Stimulated activated CD8-positive, alpha-beta memory T cell treated with anti-CD3 and anti-CD28 coated beads, Interleukin-15, amount 100 ng/mL, for 4 hours (primary cell): ENCODE results near the gene PDGFB.
A peak's percentile ranks its signal among the peaks of the same experiment; 100 is the strongest.

ENCODE experiments used
- DNase-seq, 2 donors: peaks; one replicate each; pipeline ENCODE4 v3.0.0-alpha.2; 2020; ENCODE audit warnings: low read depth in 2 of 2

The PDGFB gene

GRCh38 chr22:39176143-39176713 is 68.6 kb downstream of the PDGFB start:
- DNase-seq = no peak

DNA sequence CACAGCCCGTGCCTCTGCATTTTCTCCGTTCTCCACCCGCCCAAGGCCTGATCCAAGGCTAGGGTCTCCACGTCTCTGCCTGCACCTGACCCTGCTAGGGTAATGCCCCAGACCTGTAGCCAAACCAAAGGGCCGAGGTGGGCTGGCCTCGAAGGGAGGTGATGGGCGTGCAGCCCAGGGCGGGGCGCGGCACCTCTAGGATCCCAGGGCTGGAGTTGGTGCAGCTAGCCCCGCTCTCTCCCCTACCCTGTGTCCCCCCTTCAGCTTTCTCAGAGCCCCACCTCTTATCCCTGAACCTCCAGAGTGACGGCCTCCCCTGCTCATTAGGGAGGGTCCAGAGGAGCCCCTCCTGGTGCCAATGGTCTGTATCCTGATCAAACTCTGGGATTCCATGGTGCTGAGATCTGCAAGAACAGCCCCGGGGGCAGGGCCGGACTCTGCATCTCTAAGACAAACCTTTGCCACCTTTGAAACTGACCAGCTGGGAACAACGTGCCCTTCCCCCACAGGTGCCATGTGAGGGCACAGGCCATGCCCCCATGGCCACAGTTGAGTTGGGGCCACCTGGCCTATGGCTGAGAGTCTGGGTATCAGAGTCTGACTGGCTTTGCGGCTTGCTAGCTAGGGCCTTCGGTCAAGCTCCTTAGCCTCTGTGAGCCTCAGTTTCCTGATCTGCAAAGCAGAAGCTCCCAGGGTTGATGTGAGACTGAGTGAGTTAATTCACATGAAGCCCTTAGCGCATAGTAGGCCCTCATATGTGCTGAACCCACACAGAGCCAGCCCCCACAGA is 69.2 kb downstream of the PDGFB start:
- DNase-seq = no peak

DNA sequence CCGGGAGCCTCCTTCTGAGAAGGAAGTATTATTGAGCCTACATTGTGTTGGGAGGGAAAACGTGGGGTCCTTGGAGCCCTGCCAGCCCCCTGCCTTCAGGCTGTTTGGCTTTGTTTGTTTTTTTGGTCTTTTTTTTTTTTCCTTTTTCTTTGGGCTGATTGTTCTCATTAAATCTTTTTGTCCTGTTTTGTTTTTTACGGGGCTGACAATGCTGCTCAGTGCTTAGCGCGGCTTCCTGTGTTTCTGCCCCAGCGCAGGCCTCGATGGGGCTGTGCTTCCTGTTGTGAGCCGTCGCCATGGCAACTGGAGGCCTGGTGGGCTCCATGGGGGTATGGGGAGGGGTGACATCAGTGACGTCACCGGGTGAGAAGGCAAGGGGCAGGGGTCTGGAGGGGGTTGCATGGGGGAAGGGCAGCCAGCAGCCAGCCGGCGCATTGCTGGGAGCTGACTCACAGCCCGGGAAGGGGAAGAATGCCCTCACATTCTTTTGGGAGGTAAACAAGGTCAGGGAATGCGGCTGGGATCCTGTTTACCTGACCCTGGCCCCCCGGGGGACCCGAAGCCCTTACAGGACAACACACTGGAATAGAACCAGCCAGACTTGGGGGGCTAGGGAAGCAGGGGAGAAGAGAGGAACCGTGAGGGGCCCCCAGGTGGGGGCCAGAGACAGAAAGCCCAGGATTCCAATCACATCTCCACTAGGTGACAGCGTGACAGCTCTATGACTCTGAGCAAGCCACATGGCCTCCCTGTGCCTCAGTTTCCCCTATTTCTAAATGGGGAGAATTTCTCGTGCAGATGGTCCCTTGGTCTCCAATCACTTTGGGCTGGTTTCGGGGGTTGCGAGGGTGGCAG is 70.1 kb downstream of the PDGFB start:
- peak in 1 of 2 donors; percentile 46 for DNase-seq

- DNase-seq = peak in 1 of 2 donors; percentile 36
Measured at GRCh38 chr22:39173787-39174497, 70.8 kb downstream of the PDGFB start.
